IPS DF 6.9 (cell line): ENCODE measurements around the gene AGAP2.
"Not testable (repeated sequence)": the region's sequence is repeated elsewhere in the genome, so short reads cannot be mapped to it uniquely, and the experiment has no call there.

Experiments used
- DNase-seq: peaks from one replicate; pipeline ENCODE4 v3.0.0-alpha.2; 2013; ENCODE audit warnings: low read depth, low spot score
- H3K27ac ChIP-seq: one replicate; pipeline ENCODE4 v1.5.1; 2013; ENCODE audit warnings: low read length, control low read depth
- H3K27me3 ChIP-seq: 2 replicates; pipeline ENCODE4 v1.6.1; 2013; ENCODE audit warnings: mild to moderate bottlenecking, low read length; ENCODE audit not compliant: control insufficient read depth, insufficient read depth
- H3K36me3 ChIP-seq: 2 replicates; pipeline ENCODE4 v1.6.1; 2013; ENCODE audit warnings: low read length; ENCODE audit not compliant: control insufficient read depth, insufficient read depth
- H3K4me1 ChIP-seq: 2 replicates; pipeline ENCODE4 v1.6.1; 2013; ENCODE audit warnings: low read length; ENCODE audit not compliant: control insufficient read depth, insufficient read depth
- H3K4me3 ChIP-seq: 2 replicates; pipeline ENCODE4 v1.5.1; 2013; ENCODE audit warnings: mild to moderate bottlenecking, low read length
- H3K9me3 ChIP-seq: 2 replicates; pipeline ENCODE4 v1.6.1; 2013; ENCODE audit warnings: low read length, inconsistent platforms; ENCODE audit not compliant: control insufficient read depth, insufficient read depth
- WGBS: extraction: QIAGEN DNeasy Blood & Tissue Kit; methylation state at CpG from one replicate; pipeline ENCODE4 v1.1.7; 2013; ENCODE audit warnings: mixed read lengths, missing lambda C conversion rate; ENCODE audit not compliant: insufficient read length, insufficient coverage; 5-methylcytosine and 5-hydroxymethylcytosine counted together

The AGAP2 gene

DNA sequence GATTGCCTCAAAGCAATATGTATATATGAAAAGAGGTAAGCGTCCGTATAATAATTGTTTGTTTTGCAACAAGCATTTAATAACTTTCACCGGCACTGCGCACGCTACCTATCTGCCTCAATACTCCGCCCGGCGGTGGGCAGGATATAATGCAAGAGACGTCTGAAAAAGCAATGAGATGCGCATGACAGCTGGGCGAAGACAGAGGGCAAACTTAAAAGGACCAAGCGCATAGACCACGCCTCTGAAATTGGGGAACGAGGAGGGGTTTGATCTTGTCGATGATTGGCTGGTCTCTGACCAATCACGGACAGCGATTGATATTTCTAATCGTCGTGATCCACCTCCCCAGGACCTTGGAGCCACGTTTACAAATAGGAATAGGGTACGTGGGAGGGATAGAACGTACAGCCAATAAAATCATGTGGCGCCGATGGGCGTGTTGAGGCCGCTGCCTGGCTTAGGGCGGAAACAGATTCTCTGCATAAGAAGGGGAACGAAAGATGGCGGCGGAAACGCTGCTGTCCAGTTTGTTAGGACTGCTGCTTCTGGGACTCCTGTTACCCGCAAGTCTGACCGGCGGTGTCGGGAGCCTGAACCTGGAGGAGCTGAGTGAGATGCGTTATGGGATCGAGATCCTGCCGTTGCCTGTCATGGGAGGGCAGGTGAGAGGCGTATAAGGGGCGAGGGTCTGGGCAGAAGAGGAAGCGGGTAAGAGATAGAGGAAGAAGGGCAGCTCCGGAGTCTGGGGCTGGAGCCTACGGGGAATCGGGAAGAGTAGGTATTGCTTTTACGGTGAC lies 44.7 kb downstream of the AGAP2 start, which contains the start of gene OS9:
TSS of gene OS9 (plus strand) at position 474 of the 800 bp plus-strand sequence. CDS start at position 504, 30 bp downstream.
- peak; percentile 99 for DNase-seq
- H3K27me3 ChIP-seq: no peaks in the 10 kb centered on the region
- no CpG with 5 or more reads among the region's 45 CpGs for WGBS
- H3K27ac ChIP-seq: no peak within 1 kb of the TSS
- peak within 1 kb of the TSS; percentile 68 for H3K4me3 ChIP-seq
- H3K36me3 ChIP-seq: no peaks in the 10 kb centered on the region
- 0 out of 2 replicates have a peak, but pooled peaks cover 2% of the 10 kb centered on the region for H3K4me1 ChIP-seq
- H3K9me3 ChIP-seq: no peaks in the 10 kb centered on the region

DNA sequence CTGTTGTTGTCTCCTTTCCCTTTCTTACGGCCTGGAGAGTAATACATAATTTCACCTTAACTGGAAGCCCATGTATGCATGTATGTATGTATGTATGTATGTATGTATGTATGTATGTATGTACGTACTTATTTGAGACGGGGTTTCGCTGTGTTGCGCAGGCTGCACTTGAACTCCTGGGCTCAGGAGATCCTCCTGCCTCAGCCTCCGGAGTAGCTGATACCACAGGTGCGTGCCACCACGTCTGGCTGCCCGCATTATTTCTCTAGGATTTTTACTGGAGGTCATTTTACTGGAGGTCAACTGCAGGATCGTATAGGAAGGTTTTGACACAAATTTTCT lies 45.3 kb downstream of the AGAP2 start:
- WGBS: no CpG with 5 or more reads among the region's 10 CpGs
- Histone ChIP-seq H3K27me3 (no peaks in the 10 kb centered on the region), H3K4me1 (0 out of 2 replicates have a peak, but pooled peaks cover 2% of the 10 kb centered on the region), H3K4me3 (no peak overlapping the region), H3K36me3 (no peaks in the 10 kb centered on the region), H3K27ac (no peak overlapping the region), H3K9me3 (no peaks in the 10 kb centered on the region)
- DNase-seq: no peak

DNA sequence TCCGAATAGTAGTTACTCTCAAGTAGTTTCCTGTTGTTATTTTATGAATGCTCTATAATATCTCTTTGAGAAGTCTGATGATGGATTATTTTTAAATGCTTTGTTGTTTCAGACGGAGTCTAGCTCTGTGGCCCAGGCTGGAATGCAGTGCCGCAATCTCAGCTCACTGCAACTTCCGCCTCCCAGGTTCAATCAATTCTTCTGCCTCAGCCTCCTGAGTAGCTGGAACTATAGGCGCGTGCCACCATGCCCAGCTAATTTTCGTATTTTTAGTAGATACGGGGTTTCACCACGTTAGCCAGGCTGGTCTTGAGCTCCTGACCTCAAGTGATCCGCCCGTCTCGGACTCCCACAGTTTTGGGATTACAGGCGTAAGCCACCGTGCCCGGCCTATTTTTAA lies 46.0 kb downstream of the AGAP2 start:
- H3K9me3 ChIP-seq: no peaks in the 10 kb centered on the region
- no CpG with 5 or more reads among the region's 15 CpGs for WGBS
- no peak overlapping the region for H3K27ac ChIP-seq
- no peaks in the 10 kb centered on the region for H3K36me3 ChIP-seq
- H3K4me3 ChIP-seq: no peak overlapping the region
- H3K27me3 ChIP-seq: no peaks in the 10 kb centered on the region
- no peak for DNase-seq
- 0 out of 2 replicates have a peak, but pooled peaks cover 2% of the 10 kb centered on the region for H3K4me1 ChIP-seq

DNA sequence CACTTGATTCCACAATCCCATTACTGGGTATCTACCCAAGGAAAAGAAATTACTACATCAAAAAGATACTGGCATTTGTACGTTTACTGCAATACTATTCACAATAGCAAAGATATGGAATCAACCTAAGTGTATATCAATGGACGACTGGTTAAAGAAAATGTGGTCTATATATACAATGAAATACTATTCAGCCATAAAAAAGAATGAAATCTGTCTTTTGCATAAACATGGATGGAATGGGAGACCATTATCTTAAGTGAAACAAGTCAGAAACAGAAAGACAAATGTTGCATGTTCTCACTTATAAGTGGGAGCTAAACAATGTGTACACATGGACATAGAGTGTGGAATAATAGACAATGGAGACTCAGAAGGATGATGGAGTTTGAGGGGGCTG lies 49.6 kb downstream of the AGAP2 start:
- no peak overlapping the region for H3K27ac ChIP-seq
- no peaks in the 10 kb centered on the region for H3K9me3 ChIP-seq
- H3K4me3 ChIP-seq: no peak overlapping the region
- no peak for DNase-seq
- no peaks in the 10 kb centered on the region for H3K36me3 ChIP-seq
- H3K27me3 ChIP-seq: no peaks in the 10 kb centered on the region
- WGBS: no CpG with 5 or more reads among the region's 2 CpGs
- no peaks in the 10 kb centered on the region for H3K4me1 ChIP-seq

DNA sequence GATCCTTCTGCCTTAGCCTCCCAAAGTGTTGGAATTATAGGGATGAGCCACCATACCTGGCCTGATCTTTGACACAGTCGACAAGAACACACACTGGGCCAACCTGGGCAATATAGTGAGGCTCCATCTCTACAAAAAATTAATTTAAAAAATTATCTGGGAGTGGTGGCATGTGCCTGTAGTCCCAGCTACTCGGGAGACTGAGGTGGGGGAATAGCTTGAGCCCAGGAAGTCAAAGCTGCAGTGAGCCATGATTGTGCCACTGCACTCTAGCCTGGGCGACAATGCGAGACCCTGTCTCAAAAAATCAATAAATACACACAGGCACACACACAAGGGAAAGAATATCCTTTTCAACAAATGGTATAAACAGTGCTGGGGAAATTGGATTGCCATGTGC lies 50.7 kb downstream of the AGAP2 start:
- no peaks in the 10 kb centered on the region for H3K4me1 ChIP-seq
- no peaks in the 10 kb centered on the region for H3K36me3 ChIP-seq
- no peak overlapping the region for H3K27ac ChIP-seq
- no peaks in the 10 kb centered on the region for H3K27me3 ChIP-seq
- no peak overlapping the region for H3K4me3 ChIP-seq
- WGBS: no CpG with 5 or more reads among the region's 4 CpGs
- no peak for DNase-seq
- no peaks in the 10 kb centered on the region for H3K9me3 ChIP-seq

DNA sequence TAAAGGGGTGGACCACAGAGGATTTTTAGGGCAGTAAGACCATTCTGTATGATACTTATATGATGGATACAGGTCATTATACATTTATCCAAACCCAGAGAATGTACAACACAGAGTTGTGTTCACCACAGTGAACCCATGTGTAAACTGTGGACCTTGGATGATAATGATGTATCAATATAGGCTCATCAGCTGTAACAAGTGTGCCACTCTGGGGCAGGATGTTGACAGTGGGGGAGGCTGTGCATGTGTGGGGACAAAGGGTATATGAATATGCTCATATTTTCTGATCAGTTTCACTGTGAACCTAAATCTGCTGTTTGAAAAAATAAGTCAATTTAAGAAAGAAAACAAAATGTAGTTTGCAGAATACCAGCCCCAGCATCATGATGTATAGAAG lies 58.8 kb downstream of the AGAP2 start:
- Histone ChIP-seq H3K36me3 (no peaks in the 10 kb centered on the region), H3K4me1 (no peaks in the 10 kb centered on the region), H3K9me3 (no peaks in the 10 kb centered on the region), H3K27ac (no peak overlapping the region), H3K4me3 (no peak overlapping the region), H3K27me3 (no peaks in the 10 kb centered on the region)
- no peak for DNase-seq

DNA sequence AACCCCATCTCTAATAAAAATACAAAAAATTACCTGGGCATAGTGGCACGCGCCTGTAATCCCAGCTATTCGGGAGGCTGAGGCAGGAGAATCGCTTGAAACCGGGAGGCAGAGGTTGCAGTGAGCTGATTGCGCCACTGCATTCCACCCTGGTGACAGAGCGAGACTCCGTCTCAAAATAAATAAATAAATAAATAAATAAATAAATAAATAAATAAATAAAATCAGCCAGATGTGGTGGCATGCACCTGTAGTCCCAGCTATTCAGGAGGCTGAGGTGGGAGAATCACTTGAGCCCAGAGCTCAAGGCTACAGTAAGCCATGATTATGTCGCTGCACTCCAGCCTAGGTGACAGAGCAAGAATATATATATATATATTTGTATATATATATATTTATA lies 60.6 kb downstream of the AGAP2 start:
- not testable (repeated sequence) for H3K27ac ChIP-seq, DNase-seq, H3K36me3 ChIP-seq, H3K4me3 ChIP-seq, H3K9me3 ChIP-seq, H3K4me1 ChIP-seq, H3K27me3 ChIP-seq
- WGBS: no CpG with 5 or more reads among the region's 9 CpGs

DNA sequence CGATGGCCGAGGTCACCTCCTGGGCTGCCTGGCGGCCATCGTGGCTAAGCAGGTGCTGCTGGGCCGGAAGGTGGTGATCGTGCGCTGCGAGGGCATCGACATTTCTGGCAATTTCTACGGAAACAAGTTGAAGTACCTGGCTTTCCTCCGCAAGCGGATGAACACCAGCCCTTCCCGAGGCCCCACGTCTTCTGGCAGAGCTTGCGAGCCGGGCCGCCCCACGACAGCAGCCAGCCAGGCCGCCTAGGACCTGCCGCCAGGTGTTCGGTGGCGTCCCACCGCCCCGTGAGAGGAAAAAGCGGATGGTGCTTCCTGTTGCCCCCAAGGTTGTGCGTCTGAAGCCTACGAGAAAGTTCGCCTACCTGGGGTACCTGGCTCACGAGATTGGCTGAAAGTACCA lies 63.9 kb downstream of the AGAP2 start:
- DNase-seq: no peak
- H3K9me3 ChIP-seq: no peaks in the 10 kb centered on the region
- H3K4me1 ChIP-seq: no peaks in the 10 kb centered on the region; the same call in 1 of the 2 replicates
- no peak overlapping the region for H3K27ac ChIP-seq
- H3K27me3 ChIP-seq: no peaks in the 10 kb centered on the region
- WGBS: no CpG with 5 or more reads among the region's 29 CpGs
- no peak overlapping the region for H3K4me3 ChIP-seq
- no peaks in the 10 kb centered on the region for H3K36me3 ChIP-seq
